Activated naive CD4-positive, alpha-beta T cell treated with anti-CD3 and anti-CD28 coated beads for 36 hours (primary cell): ENCODE measurements around the gene STARD10. TPM values are rescaled to one million over a fixed set of nuclear protein-coding genes. Genes with fewer than 3 reads are reported as not detected.

Experiments
- CTCF ChIA-PET: fragments of 350-600 bp; sonication (Branson Sonifier 250); formaldehyde crosslinking; loops from one replicate; lab custom pipeline; 2021; ENCODE audit warnings: antibody characterized with exemption; lab: Charles Lee
- DNase-seq: peaks from one replicate; pipeline ENCODE4 v3.0.0-alpha.2; 2020
- H3K27ac Mint-ChIP-seq: one replicate; pipeline ENCODE4 v1.8.0; 2021; ENCODE audit warnings: mild to moderate bottlenecking, mixed read lengths
- H3K27me3 Mint-ChIP-seq: one replicate; pipeline ENCODE4 v1.8.0; 2021; ENCODE audit warnings: low read depth, mixed read lengths
- H3K36me3 Mint-ChIP-seq: one replicate; pipeline ENCODE4 v1.8.0; 2021; ENCODE audit warnings: low read depth, mixed read lengths
- H3K4me1 Mint-ChIP-seq: one replicate; pipeline ENCODE4 v1.8.0; 2021; ENCODE audit warnings: low read depth, mixed read lengths
- H3K4me3 Mint-ChIP-seq: one replicate; pipeline ENCODE4 v1.8.0; 2021; ENCODE audit warnings: mild to moderate bottlenecking, moderate library complexity, mixed read lengths
- H3K9me3 Mint-ChIP-seq: one replicate; pipeline ENCODE4 v1.8.0; 2021; ENCODE audit warnings: mixed read lengths
- intact Hi-C: fragments of 100-400 bp; cut with micrococcal nuclease; formaldehyde crosslinking; loops from one replicate; pipeline ENCODE4 v1.15.1; 2023
- total RNA-seq, 2 experiments: library from RNA; stranded (reverse); gene quantifications; one replicate each; pipeline ENCODE4 v1.2.3, GENCODE V29; 2021

The STARD10 gene
- total RNA-seq, 2 experiments from 2014 or later = 11.9 to 12.0 TPM

GRCh38 chr11:72766152-72766902 is 27.5 kb downstream of the STARD10 start:
- no peak for DNase-seq
- Mint-ChIP-seq H3K36me3 (no peaks in the 10 kb centered on the region), H3K4me1 (peaks cover 14% of the 10 kb centered on the region), H3K27ac (no peak overlapping the region), H3K27me3 (no peaks in the 10 kb centered on the region), H3K4me3 (no peak overlapping the region), H3K9me3 (no peaks in the 10 kb centered on the region)
- intact Hi-C loops = no loop called here
- CTCF ChIA-PET = interaction anchor here (1.1 kb wide), 1 partner anchor 41 kb away, joined by 5 read pairs; no protein-coding TSS in a partner anchor

GRCh38 chr11:72764503-72764902 is 29.3 kb downstream of the STARD10 start:
- Mint-ChIP-seq H3K9me3 (no peaks in the 10 kb centered on the region), H3K4me3 (no peak overlapping the region), H3K27ac (no peak overlapping the region), H3K36me3 (no peaks in the 10 kb centered on the region), H3K4me1 (peaks cover 16% of the 10 kb centered on the region), H3K27me3 (no peaks in the 10 kb centered on the region)
- no peak for DNase-seq
- intact Hi-C loops = no loop called here
- CTCF ChIA-PET = interaction anchor here (0.7 kb wide), 1 partner anchor 14 kb away, joined by 3 read pairs; no protein-coding TSS in a partner anchor

- CTCF ChIA-PET = no interaction called here
- no peaks in the 10 kb centered on the region for H3K36me3 Mint-ChIP-seq
- H3K27me3 Mint-ChIP-seq = no peaks in the 10 kb centered on the region
- H3K27ac Mint-ChIP-seq = no peak overlapping the region
- no peaks in the 10 kb centered on the region for H3K9me3 Mint-ChIP-seq
- no peak overlapping the region for H3K4me3 Mint-ChIP-seq
- H3K4me1 Mint-ChIP-seq = peaks cover 16% of the 10 kb centered on the region
- no peak for DNase-seq
- intact Hi-C loops = no loop called here
These were observed 30.0 kb downstream of the STARD10 start for GRCh38 chr11:72763823-72764222.

- CTCF ChIA-PET = interaction anchor here (0.5 kb wide), 1 partner anchor 9 kb away, joined by 3 read pairs; no protein-coding TSS in a partner anchor
- H3K36me3 Mint-ChIP-seq = no peaks in the 10 kb centered on the region
- DNase-seq = peak; percentile 61
- no peaks in the 10 kb centered on the region for H3K9me3 Mint-ChIP-seq
- peaks cover 16% of the 10 kb centered on the region for H3K4me1 Mint-ChIP-seq
- H3K27me3 Mint-ChIP-seq = no peaks in the 10 kb centered on the region
- H3K4me3 Mint-ChIP-seq = no peak overlapping the region
- intact Hi-C loops = no loop called here
- no peak overlapping the region for H3K27ac Mint-ChIP-seq
These were observed 31.1 kb downstream of the STARD10 start for GRCh38 chr11:72762641-72763304.

- intact Hi-C loops = no loop called here
- Mint-ChIP-seq H3K27ac (no peak overlapping the region), H3K36me3 (no peaks in the 10 kb centered on the region), H3K9me3 (no peaks in the 10 kb centered on the region), H3K27me3 (no peaks in the 10 kb centered on the region), H3K4me3 (no peak overlapping the region), H3K4me1 (peaks cover 16% of the 10 kb centered on the region)
- CTCF ChIA-PET = interaction anchor here (1.6 kb wide), 1 partner anchor 32 kb away, joined by 7 read pairs; no protein-coding TSS in a partner anchor
- DNase-seq = no peak
These were observed 33.1 kb downstream of the STARD10 start for GRCh38 chr11:72760539-72761405.

GRCh38 chr11:72759468-72759985 is 34.3 kb downstream of the STARD10 start:
- CTCF ChIA-PET = interaction anchor here (0.5 to 1.6 kb wide), 2 partner anchors 29 to 33 kb away, joined by 3 to 7 read pairs; no protein-coding TSS in a partner anchor
- no peak for DNase-seq
- Mint-ChIP-seq H3K4me3 (no peak overlapping the region), H3K9me3 (no peaks in the 10 kb centered on the region), H3K27me3 (no peaks in the 10 kb centered on the region), H3K36me3 (no peaks in the 10 kb centered on the region), H3K4me1 (peaks cover 16% of the 10 kb centered on the region), H3K27ac (no peak overlapping the region)
- intact Hi-C loops = no loop called here

GRCh38 chr11:72758690-72759389 is 35.0 kb downstream of the STARD10 start:
- CTCF ChIA-PET = no interaction called here
- Mint-ChIP-seq H3K36me3 (no peaks in the 10 kb centered on the region), H3K27me3 (no peaks in the 10 kb centered on the region), H3K9me3 (no peaks in the 10 kb centered on the region), H3K4me3 (no peak overlapping the region), H3K4me1 (peaks cover 16% of the 10 kb centered on the region), H3K27ac (no peak overlapping the region)
- DNase-seq = no peak
- intact Hi-C loops = no loop called here

- CTCF ChIA-PET = interaction anchor here (1.0 kb wide), 1 partner anchor 7 kb away, joined by 3 read pairs; no protein-coding TSS in a partner anchor
- intact Hi-C loops = no loop called here
- no peak for DNase-seq
- Mint-ChIP-seq H3K27ac (no peak overlapping the region), H3K9me3 (no peaks in the 10 kb centered on the region), H3K4me3 (no peak overlapping the region), H3K4me1 (peaks cover 12% of the 10 kb centered on the region), H3K27me3 (no peaks in the 10 kb centered on the region), H3K36me3 (no peaks in the 10 kb centered on the region)
These were observed 35.5 kb downstream of the STARD10 start for GRCh38 chr11:72758304-72758689.

- Mint-ChIP-seq H3K4me1 (peaks cover 21% of the 10 kb centered on the region), H3K27ac (no peak overlapping the region), H3K4me3 (no peak overlapping the region), H3K27me3 (no peaks in the 10 kb centered on the region), H3K9me3 (no peaks in the 10 kb centered on the region), H3K36me3 (no peaks in the 10 kb centered on the region)
- CTCF ChIA-PET = no interaction called here
- intact Hi-C loops = no loop called here
- DNase-seq = no peak
These were observed 38.0 kb downstream of the STARD10 start for GRCh38 chr11:72755713-72756285.

GRCh38 chr11:72754544-72755155 is 39.2 kb downstream of the STARD10 start:
- intact Hi-C loops = no loop called here
- Mint-ChIP-seq H3K36me3 (no peaks in the 10 kb centered on the region), H3K4me1 (peaks cover 29% of the 10 kb centered on the region), H3K4me3 (no peak overlapping the region), H3K27ac (no peak overlapping the region), H3K27me3 (no peaks in the 10 kb centered on the region), H3K9me3 (no peaks in the 10 kb centered on the region)
- CTCF ChIA-PET = no interaction called here
- no peak for DNase-seq

- DNase-seq = no peak
- CTCF ChIA-PET = no interaction called here
- Mint-ChIP-seq H3K27ac (no peak overlapping the region), H3K27me3 (no peaks in the 10 kb centered on the region), H3K36me3 (no peaks in the 10 kb centered on the region), H3K4me3 (no peak overlapping the region), H3K9me3 (no peaks in the 10 kb centered on the region), H3K4me1 (peaks cover 33% of the 10 kb centered on the region)
- intact Hi-C loops = no loop called here
These were observed 39.7 kb downstream of the STARD10 start for GRCh38 chr11:72754149-72754543.
